ENCODE results near the gene LGR6.
"Not testable (repeated sequence)": the region's sequence is repeated elsewhere in the genome, so short reads cannot be mapped to it uniquely, and the experiment has no call there.

LGR6 gene

GRCh38 chr1:202235856-202236837 lies 42.5 kb downstream of the LGR6 start:
- peak; percentile 98 for TF ChIP-seq CTCF (IDR thresholded peaks at IDR 0.05; ENCODE audit: low read depth, low read length)
- peak overlapping the region; percentile 46 for H3K4me3 ChIP-seq (ENCODE audit: low read depth, low read length)

GRCh38 chr1:202237052-202237451 lies 43.5 kb downstream of the LGR6 start:
- no peak overlapping the region for H3K4me3 ChIP-seq (ENCODE audit: low read depth, low read length)
- peak; percentile 51; the same call in 1 of the 2 replicates for TF ChIP-seq CTCF (IDR thresholded peaks at IDR 0.05; ENCODE audit: low read depth, low read length)

DNA sequence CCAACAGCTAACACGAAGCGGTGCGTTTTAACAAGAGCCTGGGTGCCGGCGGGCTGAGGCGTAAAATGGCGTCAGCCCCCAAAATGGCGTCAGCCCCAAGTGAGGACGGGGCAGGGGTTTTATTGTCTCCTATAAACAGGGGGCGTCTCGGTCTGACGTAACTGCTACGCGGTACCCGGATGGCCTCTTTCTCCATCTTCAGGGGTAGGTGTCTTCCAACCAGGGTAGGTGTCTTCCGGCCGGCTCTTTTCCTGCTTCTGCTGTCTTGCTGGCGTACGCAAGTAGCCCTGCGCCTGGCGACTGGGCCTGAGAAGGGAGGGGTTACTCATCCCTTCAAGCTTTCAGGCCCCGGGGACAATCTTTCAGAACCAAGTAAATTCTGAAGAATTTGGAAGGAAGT lies 45.3 kb downstream of the LGR6 start:
- TF ChIP-seq CTCF (IDR thresholded peaks at IDR 0.05; ENCODE audit: low read depth, low read length), result no peak
- H3K4me3 ChIP-seq (ENCODE audit: low read depth, low read length), result no peak overlapping the region

DNA sequence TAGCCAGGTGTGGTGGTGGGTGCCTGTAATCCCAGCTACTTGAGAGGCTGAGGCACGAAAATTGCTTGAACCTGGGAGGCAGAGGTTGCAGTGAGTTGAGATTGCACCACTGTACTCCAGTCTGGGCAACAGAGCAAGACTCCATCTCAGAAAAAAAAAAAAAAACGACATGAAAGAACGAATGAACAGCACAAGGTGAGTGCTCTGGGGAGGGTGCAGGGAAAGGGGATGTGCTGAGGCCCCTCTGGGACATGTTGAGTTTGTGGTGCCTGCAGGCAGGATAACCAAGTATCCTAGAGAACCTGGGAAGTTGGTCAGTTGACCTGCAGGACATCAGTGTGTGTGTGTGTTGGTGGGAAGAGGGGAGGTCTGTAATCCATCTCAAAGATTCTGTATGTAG lies 46.6 kb downstream of the LGR6 start:
- not testable (repeated sequence) for H3K4me3 ChIP-seq (ENCODE audit: low read depth, low read length)

DNA sequence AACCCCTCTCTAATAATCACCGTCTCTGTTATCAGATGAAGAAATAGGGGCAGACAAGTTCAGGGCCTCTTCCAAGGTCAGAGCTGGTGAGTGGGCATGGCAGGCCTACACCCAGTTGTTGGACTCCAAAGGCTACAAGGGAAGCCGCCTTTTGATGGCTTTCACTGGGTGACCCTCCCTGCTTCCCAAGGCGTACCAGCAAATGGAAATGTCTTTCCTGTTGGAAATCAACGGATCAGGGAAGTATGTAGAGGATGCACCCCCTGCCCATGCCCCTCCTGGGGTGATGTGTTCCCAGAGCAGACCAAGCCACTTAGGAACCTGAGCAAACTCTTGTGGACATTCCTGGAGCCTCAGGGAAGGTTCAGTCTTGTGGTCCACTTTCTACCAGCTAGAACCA lies 47.4 kb downstream of the LGR6 start:
- no peak overlapping the region for H3K4me3 ChIP-seq (ENCODE audit: low read depth, low read length)
- TF ChIP-seq CTCF (IDR thresholded peaks at IDR 0.05; ENCODE audit: low read depth, low read length), result no peak

- H3K4me3 ChIP-seq (ENCODE audit: low read depth, low read length), result no peak overlapping the region
- TF ChIP-seq CTCF (IDR thresholded peaks at IDR 0.05; ENCODE audit: low read depth, low read length), result no peak
Observed at GRCh38 chr1:202241376-202242079, 47.9 kb downstream of the LGR6 start.

- H3K4me3 ChIP-seq (ENCODE audit: low read depth, low read length), result no peak overlapping the region
- no peak for TF ChIP-seq CTCF (IDR thresholded peaks at IDR 0.05; ENCODE audit: low read depth, low read length)
Observed at GRCh38 chr1:202242080-202242419, 48.5 kb downstream of the LGR6 start.

Data from WI38 (cell line).